Kidney (tissue), 14 donors: Measurements from ENCODE around the gene TRAPPC4. TPM values are rescaled to one million over a fixed set of nuclear protein-coding genes. Genes with fewer than 3 reads are reported as not detected.

ENCODE experiments used
- DNase-seq, 5 donors: peaks; one replicate each; pipeline ENCODE4 v3.0.0-alpha.2; 2013 to 2020
- FAIRE-seq: peaks from 2 replicates; lab custom pipeline; 2012; peaks lifted over from hg19 to GRCh38; lab: Jason Lieb, UNC
- H3K27ac ChIP-seq, 2 donors: one replicate each; pipeline ENCODE4 v1.7.0; 2013; ENCODE audit warnings: low read depth in 2 of 2, low read length in 2 of 2, inconsistent platforms in 1 of 2
- H3K27me3 ChIP-seq: one replicate; pipeline ENCODE4 v1.7.1; 2013; ENCODE audit warnings: low read length, inconsistent platforms; ENCODE audit not compliant: control insufficient read depth, insufficient read depth
- H3K36me3 ChIP-seq, 3 donors: one replicate each; pipeline versions ENCODE4 v1.7.0 to v1.7.1; 2013; ENCODE audit warnings: low read length in 3 of 3, control low read depth in 1 of 3, inconsistent platforms in 1 of 3; ENCODE audit not compliant: insufficient read depth in 3 of 3, control insufficient read depth in 2 of 3
- H3K4me1 ChIP-seq, 3 donors: one replicate each; pipeline versions ENCODE4 v1.7.0 to v1.7.1; 2013; ENCODE audit warnings: low read length in 3 of 3, inconsistent platforms in 1 of 3, low read depth in 1 of 3; ENCODE audit not compliant: control insufficient read depth in 2 of 3, insufficient read depth in 2 of 3
- H3K4me3 ChIP-seq, 3 donors: one replicate each; pipeline versions ENCODE4 v1.7.0 to v1.8.1; 2013; ENCODE audit warnings: low read length in 3 of 3, control low read depth in 1 of 3, inconsistent platforms in 1 of 3
- H3K9ac ChIP-seq, 3 donors: one replicate each; pipeline versions ENCODE4 v1.7.0 to v1.7.1; 2013; ENCODE audit warnings: low read length in 3 of 3, control low read depth in 1 of 3, inconsistent platforms in 1 of 3
- H3K9me3 ChIP-seq, 3 donors: one replicate each; pipeline versions ENCODE4 v1.7.0 to v1.7.1; 2013; ENCODE audit warnings: low read length in 3 of 3, control low read depth in 1 of 3, inconsistent platforms in 1 of 3; ENCODE audit not compliant: control insufficient read depth in 2 of 3, insufficient read depth in 1 of 3
- intact Hi-C: fragments of 100-400 bp; cut with DNase I; formaldehyde crosslinking; loops from one replicate; pipeline ENCODE4 v1.11.1; 2022
- microRNA-seq: library from miRNA; unstranded; fragments of <30 nt; microRNA quantifications from one replicate; pipeline ENCODE4 v1.2.0, GENCODE V29; 2020
- polyA plus RNA-seq: library from polyadenylated mRNA; stranded (reverse); fragments of 350-450 nt; fragmentation: Illumina TruSeq; extraction: RNeasy Lipid Tissue Mini Kit (QIAGEN cat#74804); gene quantifications from one replicate; pipeline ENCODE4 v1.2.3, GENCODE V29; 2014; ENCODE audit warnings: low read depth, low replicate concordance; ENCODE audit not compliant: insufficient read depth
- total RNA-seq: library from RNA; stranded (reverse); fragmentation: NEBNext Ultra II Directional; extraction: Animal tissue kit (Norgen Biotek cat#: 25700); gene quantifications from one replicate; pipeline ENCODE4 v1.2.1, GENCODE V29; 2021
- TF ChIP-seq, protein P1 (sequence below): IDR thresholded peaks from 3 replicates; pipeline ENCODE4 v1.5.1; 2012; ENCODE audit warnings: mild to moderate bottlenecking, moderate library complexity, borderline replicate concordance; ENCODE audit not compliant: insufficient read depth; ENCODE audit errors: extremely low read depth
- donor health status: control.
- donor health status: control.
- donor health status: control.
- donor health status: control.
- donor health status: control.
- donor health status: DM: yes; HTN: yes; CAD: no.
- donor health status: Normal renal cell carcinoma (clear cell type).

Gene TRAPPC4
- total and polyA plus RNA-seq, 2 donors from 2014 or later: 82.6 to 136 TPM

DNA sequence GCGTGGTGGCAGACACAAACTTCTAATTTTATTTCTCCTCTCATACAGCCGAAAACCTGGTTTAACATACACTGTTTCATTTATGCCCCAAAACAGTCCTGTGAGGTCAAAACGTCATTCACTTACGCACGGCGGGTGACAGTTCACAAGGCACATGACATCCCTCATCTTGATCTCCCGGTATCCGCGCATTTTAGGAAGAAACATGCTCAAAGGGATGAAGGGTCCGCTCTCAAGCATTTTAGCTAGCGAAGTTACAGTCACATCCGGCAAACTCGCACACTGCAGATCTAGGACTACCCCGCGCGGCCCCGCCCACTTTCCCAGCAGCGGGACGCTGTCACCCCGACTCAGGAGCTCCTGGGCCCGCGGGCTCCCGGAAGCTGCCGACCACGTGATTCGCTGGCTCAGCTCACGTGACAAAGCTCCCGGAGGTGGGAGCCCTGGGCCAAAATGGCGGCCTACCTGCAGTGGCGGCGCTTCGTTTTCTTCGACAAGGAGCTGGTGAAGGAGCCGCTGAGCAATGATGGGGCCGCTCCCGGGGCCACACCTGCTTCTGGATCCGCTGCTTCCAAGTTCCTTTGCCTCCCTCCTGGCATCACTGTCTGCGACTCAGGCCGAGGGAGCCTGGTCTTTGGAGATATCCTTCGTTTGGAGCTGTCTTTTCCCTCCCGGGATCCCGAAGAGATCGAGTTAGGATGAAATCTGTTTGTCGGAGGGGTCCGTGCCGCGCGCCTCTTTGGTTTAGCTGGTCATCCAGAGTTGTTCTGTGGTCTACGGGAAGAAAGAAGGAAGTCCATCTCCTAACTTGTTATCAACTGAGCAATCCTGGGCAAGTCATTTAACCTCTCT, 49.0 kb downstream of the TRAPPC4 start, which contains the start of gene VPS11:
VPS11 (plus strand) TSS at position 448 of the 852 bp plus-strand sequence; CDS start at position 454, 6 bp downstream.
- DNase-seq (peak; percentile 96 to 100 (median 97)), FAIRE-seq (no peak)
- TF ChIP-seq, protein P1, sequence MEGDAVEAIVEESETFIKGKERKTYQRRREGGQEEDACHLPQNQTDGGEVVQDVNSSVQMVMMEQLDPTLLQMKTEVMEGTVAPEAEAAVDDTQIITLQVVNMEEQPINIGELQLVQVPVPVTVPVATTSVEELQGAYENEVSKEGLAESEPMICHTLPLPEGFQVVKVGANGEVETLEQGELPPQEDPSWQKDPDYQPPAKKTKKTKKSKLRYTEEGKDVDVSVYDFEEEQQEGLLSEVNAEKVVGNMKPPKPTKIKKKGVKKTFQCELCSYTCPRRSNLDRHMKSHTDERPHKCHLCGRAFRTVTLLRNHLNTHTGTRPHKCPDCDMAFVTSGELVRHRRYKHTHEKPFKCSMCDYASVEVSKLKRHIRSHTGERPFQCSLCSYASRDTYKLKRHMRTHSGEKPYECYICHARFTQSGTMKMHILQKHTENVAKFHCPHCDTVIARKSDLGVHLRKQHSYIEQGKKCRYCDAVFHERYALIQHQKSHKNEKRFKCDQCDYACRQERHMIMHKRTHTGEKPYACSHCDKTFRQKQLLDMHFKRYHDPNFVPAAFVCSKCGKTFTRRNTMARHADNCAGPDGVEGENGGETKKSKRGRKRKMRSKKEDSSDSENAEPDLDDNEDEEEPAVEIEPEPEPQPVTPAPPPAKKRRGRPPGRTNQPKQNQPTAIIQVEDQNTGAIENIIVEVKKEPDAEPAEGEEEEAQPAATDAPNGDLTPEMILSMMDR: no peak
- intact Hi-C loops: no loop called here
- peak within 1 kb of the TSS; percentile 84 to 92 (median 91) for H3K9ac ChIP-seq
- H3K9me3 ChIP-seq: no peaks in the 10 kb centered on the region
- H3K27ac ChIP-seq: peak within 1 kb of the TSS; percentile 89 to 96
- peaks cover 0 to 10% (median 5%) of the 10 kb centered on the region in 3 donors for H3K4me1 ChIP-seq
- peak within 1 kb of the TSS; percentile 81 to 92 (median 89) for H3K4me3 ChIP-seq
- no peaks in the 10 kb centered on the region for H3K27me3 ChIP-seq
- peaks cover 3 to 15% (median 5%) of the 10 kb centered on the region in 3 donors for H3K36me3 ChIP-seq

Small RNA genes lying within 50 kb of the gene (microRNA-seq; reads per million reads assigned to microRNA genes)
- not detected for gene MIR3656

Other genes starting within 250 kb of the TRAPPC4 start
- 121 TPM for gene DDX6, start 227.6 kb upstream of the TRAPPC4 start, total RNA-seq
- gene DDX6, start 227.6 kb upstream of the TRAPPC4 start, polyA plus RNA-seq: 22.5 TPM
- 1.1 TPM for gene CXCR5, start 134.9 kb upstream of the TRAPPC4 start, total RNA-seq
- not detected for gene CXCR5, start 134.9 kb upstream of the TRAPPC4 start, polyA plus RNA-seq
- gene BCL9L, start 92.8 kb upstream of the TRAPPC4 start, total RNA-seq: 57.5 TPM
- gene BCL9L, start 92.8 kb upstream of the TRAPPC4 start, polyA plus RNA-seq: 5.0 TPM
- not detected for gene UPK2, start 62.5 kb upstream of the TRAPPC4 start, total RNA-seq
- gene UPK2, start 62.5 kb upstream of the TRAPPC4 start, polyA plus RNA-seq: not detected
- not detected for gene FOXR1, start 47.0 kb upstream of the TRAPPC4 start, total RNA-seq
- gene FOXR1, start 47.0 kb upstream of the TRAPPC4 start, polyA plus RNA-seq: not detected
- 45.0 TPM for gene CENATAC, start 20.6 kb upstream of the TRAPPC4 start, total RNA-seq
- 19.8 TPM for gene CENATAC, start 20.6 kb upstream of the TRAPPC4 start, polyA plus RNA-seq
- gene RPS25, start 423 bp upstream of the TRAPPC4 start, total RNA-seq: 852 TPM
- 1,047 TPM for gene RPS25, start 423 bp upstream of the TRAPPC4 start, polyA plus RNA-seq
- 49.5 TPM for gene SLC37A4, start 12.1 kb downstream of the TRAPPC4 start, total RNA-seq
- 115 TPM for gene SLC37A4, start 12.1 kb downstream of the TRAPPC4 start, polyA plus RNA-seq
- gene HYOU1, start 38.4 kb downstream of the TRAPPC4 start, total RNA-seq: 187 TPM
- gene HYOU1, start 38.4 kb downstream of the TRAPPC4 start, polyA plus RNA-seq: 69.0 TPM
- 40.8 TPM for gene VPS11, start 49.1 kb downstream of the TRAPPC4 start, total RNA-seq
- 40.0 TPM for gene VPS11, start 49.1 kb downstream of the TRAPPC4 start, polyA plus RNA-seq
- 16.7 TPM for gene HMBS, start 66.1 kb downstream of the TRAPPC4 start, total RNA-seq
- 32.3 TPM for gene HMBS, start 66.1 kb downstream of the TRAPPC4 start, polyA plus RNA-seq
- 34.8 TPM for gene DPAGT1, start 83.1 kb downstream of the TRAPPC4 start, total RNA-seq
- 41.0 TPM for gene DPAGT1, start 83.1 kb downstream of the TRAPPC4 start, polyA plus RNA-seq
- gene C2CD2L, start 88.6 kb downstream of the TRAPPC4 start, total RNA-seq: 16.0 TPM
- gene C2CD2L, start 88.6 kb downstream of the TRAPPC4 start, polyA plus RNA-seq: 17.7 TPM
- 29.1 TPM for gene HINFP, start 102.8 kb downstream of the TRAPPC4 start, total RNA-seq
- gene HINFP, start 102.8 kb downstream of the TRAPPC4 start, polyA plus RNA-seq: 14.5 TPM
- 0.25 TPM for gene ABCG4, start 130.3 kb downstream of the TRAPPC4 start, total RNA-seq
- 0.52 TPM for gene ABCG4, start 130.3 kb downstream of the TRAPPC4 start, polyA plus RNA-seq
- gene NLRX1, start 150.0 kb downstream of the TRAPPC4 start, total RNA-seq: 21.2 TPM
- gene NLRX1, start 150.0 kb downstream of the TRAPPC4 start, polyA plus RNA-seq: 11.9 TPM
- gene NHERF4, start 166.7 kb downstream of the TRAPPC4 start, total RNA-seq: 3.5 TPM
- 47.9 TPM for gene NHERF4, start 166.7 kb downstream of the TRAPPC4 start, polyA plus RNA-seq
- gene CBL, start 187.6 kb downstream of the TRAPPC4 start, total RNA-seq: 20.6 TPM
- 2.0 TPM for gene CBL, start 187.6 kb downstream of the TRAPPC4 start, polyA plus RNA-seq